Posterior cingulate gyrus (tissue), 11 donors: ENCODE measurements around the gene ADSS1.

ENCODE experiments used
- DNase-seq, 10 donors: peaks; one replicate each; pipeline versions ENCODE4 v3.0.0 to v3.0.0-alpha.2; 2020 to 2021; ENCODE audit warnings: mixed read lengths in 3 of 10
- intact Hi-C: fragments of 100-400 bp; cut with DNase I; formaldehyde crosslinking; loops from one replicate; pipeline ENCODE4 v1.15.1; 2023

ADSS1 gene

DNA sequence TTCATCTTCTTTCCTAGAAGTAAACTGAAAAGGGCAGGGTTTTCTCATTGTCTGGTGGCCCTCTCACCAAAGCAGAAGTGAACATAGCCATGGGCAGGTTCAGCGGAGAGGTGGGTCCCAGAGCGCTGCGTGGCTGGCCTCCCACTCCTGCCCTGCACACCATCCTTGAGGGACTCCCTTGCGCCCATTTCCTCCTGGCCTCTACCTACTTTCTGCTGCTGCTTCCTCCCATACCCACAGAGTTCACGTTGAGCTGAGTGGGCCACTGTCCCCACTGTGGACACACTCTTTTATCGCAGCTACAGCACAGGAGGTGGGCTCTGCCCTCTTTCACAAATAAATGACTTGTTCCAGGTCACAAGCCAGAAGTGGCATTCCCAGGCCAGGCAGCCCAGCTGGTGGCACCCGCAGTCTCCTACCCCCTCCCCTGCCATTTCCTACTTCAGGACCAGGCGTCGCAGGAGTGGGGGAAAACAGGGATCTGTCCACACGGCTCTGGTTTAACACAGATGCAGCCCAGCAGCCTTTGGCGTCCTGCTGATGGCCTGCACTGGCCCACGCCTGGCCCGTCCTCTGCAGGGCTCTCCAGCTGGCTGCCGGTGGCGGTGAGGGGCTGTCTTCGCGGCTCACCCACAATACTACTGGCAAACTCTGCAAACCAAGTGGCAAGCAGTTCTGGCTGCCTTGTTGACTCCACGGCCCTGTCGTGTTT is 33.8 kb downstream of the ADSS1 start:
- intact Hi-C loops, result no loop called here
- peak in 1 of 10 donors; percentile 48 for DNase-seq

DNA sequence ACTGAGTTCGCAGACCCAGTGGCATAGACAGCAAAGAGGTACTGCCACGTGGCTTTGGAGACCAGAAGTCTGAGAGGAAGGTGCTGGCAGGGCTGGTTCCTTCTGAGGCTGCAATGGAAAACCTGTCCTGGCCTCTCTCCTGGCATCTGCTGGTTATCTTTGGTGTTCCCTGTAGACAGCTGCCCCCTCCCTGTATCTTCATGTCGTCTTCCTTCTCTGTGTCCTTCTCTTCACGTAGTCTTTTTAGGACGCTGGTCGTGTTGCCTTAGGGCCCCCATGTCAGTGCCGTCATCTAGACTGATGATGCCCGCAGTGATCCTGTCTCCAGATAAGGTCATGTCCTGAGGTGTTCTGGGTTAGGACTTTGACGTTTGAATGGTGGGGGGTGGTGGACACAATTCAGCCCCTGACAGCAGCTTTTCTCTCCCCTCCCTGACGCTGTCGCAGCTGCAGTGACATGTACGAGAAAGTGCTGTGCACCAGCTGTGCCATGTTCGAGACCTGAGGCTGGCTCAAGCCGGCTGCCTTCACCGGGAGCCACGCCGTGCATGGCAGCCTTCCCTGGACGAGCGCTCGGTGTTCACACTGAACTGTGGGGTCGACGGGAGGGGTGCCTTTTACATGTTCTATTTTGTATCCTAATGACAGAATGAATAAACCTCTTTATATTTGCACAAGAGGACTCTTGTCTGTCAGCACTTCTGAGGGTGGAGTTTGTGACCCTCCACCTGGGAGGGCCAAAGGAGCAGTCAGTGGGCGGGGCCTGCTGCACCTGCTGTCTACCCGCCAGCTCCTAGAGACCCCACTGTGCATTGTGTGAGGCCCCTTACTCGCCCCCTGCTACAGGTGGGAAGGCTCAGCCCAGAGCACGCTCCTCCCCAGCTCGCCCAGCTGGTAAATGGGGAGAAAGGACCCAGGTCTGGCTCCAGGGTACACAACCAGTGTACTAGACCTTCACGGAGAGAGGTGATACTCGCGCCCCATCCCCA is 35.2 kb downstream of the ADSS1 start:
- peak in 1 of 10 donors; percentile 31 for DNase-seq
- intact Hi-C loops, result no loop called here

DNA sequence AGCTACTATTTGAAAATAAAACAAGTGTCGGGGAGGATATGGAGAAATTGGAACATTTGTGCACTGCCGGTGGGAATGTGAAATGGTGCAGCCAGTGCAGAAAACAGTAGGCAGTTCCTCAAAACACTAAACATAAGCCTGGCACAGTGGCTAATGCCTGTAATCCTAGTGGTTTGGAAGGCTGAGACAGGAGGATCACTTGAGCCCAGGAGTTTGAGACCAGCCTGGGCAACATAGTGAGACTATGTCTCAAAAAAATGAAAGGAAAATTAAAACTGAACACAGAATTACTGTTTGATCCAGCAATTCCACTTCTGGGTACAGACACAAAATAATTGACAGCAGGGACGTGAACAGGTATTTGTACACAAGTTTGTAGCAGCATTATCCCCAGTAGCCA is 41.5 kb downstream of the ADSS1 start:
- intact Hi-C loops, result no loop called here
- no peak for DNase-seq

DNA sequence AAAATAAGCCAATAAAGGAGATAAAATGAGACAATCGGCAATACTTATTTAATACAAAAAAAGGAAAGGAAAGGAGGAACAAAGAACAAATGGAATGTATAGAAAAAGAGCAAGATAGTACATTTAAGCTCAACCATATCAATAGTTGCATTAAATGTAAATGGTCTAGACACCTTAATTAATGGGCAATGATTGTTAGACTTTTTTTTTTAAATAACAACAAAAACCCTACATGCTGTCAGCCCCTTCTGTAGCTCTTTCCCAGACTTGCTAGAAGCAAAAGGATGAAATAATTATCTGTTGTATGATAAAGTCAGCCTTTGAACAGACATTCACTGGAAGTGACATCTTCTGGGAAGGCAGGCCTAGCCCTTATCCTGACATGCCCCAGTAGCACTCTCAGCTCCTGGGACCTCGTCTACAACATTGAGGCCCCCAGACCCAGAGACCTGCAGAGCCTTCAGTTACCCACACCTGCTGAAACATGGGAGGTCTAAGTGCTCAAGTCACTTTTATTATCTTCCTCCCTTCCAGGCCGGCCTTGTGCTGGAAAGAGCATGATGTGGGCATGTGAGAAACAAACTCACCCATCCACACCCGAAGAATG is 42.3 kb downstream of the ADSS1 start:
- intact Hi-C loops, result no loop called here
- DNase-seq, result no peak

DNA sequence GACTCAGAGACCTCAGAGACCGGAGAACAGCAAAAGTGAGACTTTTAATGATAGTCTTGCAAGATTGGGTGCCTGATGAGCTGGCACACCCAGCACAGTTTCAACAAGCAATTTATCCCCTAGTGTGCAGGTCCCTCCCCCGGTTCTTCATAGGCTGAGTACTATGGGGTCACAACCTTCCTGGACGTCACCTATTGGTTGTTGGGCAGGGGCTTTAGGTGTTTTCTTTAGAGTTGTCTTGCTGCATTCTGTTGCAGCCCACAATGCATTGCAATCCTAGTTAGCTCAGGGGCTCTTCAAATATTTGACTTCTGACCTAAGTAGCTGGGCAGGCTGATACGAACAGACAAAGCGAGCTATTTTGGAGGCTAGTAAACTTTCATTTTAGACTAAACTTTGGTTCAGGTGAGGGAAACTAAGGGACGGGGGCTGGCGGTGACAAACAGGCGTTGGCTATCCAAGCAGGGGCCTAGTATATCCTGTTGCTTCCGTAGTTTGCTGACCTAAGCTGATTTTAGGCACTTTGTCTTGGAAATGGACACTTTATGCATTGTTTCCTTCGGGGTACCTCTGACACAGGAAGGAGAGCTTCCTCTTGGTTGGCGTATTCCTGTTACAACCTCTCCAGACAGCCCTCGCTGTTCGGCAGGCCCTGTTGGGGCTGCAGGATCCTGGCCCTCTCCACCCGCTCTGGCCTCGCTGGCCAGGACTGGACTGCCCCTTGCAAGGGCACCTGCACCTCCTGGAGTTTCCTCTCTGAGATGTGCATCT is 43.0 kb downstream of the ADSS1 start:
- DNase-seq, result peak in 1 of 10 donors; percentile 2
- intact Hi-C loops, result no loop called here

DNA sequence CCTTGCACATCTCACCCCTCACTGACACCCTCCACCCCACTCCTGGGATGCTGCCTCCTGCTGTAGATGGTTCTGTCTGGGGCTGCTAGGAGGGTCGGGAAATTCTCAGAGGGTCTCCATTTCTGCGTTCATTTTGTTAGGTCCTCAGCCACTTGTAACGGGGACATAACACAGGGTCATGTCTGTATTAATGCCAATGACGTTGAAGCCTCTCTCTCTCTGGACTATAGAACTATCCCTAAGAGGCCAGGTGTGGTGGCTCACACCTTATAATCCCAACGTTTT is 43.5 kb downstream of the ADSS1 start:
- intact Hi-C loops, result no loop called here
- peak in 1 of 10 donors; percentile 27 for DNase-seq

DNA sequence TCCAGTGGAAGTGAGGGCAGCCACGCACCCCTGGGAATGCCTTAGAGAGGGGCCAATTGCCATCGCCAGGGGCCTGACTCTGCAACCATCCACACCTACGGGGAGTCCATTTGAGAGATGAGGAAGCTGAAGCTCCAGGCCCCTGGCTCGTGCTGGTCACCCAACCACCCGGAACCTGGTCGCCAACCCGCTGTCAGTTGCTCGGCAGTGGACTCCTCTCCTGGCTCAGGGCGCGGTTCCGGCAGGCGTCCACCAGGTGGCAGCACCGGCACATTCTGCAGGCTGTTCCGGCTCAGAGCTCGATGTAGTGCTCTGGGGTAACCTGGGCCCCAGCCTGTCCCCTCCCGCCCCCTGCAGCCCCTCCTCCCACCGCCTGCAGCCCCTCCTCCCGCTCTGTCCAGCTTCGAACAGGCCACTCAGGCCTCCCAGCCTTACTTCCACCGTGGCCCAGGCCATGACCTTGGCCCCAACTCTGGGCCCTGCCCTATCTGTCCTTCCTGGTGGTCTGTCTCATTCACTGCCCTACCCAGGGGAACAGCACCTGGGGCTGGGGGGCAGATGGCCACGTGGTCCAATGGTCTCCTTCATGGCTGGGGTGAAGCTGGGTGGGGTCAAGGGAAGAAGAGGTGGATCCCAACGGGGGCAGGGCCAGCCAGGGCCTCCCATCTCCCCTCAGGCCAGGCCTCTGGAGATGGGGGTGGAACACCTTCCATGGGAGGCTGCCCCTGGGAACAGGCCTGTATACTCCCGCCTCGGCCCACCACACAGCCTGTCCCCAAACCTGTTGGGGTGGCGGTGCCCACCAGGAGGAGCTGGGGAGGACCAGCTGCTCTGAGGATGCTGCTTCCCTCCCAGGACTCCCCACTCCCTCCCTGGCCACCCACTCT is 44.7 kb downstream of the ADSS1 start:
- intact Hi-C loops, result loop anchor here (1.0 kb wide), 1 partner anchor 58 kb away; no protein-coding TSS in a partner anchor
- peak; percentile 84 to 99 (median 96) for DNase-seq

DNA sequence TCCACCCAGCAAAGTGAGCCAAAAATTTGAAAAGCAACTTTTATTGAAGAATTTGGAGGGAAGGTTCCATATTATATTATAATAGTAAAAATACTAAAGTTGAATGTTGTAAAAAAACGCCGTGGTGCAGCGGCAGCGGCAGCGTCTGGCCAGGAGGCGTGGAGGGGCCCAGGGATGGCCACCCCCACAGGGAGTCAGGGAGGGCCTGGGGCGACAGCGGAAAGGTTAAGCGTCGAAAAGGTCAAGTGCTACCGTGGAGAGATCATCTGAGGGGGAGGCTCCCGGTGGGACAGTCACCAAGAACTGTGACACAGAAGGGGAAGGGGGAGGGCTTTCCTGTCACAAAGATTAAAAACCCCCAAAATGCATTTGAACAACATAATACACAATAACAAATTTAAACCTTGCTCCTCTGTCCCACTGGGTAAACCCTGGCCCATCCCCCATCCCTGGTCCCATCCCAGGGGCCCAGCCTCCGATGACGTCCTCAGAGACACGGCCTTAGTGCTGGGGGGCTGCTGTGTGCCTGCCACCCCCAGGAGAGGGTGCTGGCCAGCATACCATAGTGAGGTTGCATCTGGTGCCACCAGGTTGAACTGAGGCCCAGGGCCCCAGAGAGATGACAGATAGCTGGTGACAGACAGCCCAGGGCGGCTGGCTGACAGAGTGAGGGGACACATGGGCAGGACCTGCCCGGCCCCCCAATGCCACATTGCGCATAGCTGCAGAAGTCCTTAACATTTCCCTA is 45.5 kb downstream of the ADSS1 start:
- intact Hi-C loops, result no loop called here
- peak in 1 of 10 donors; percentile 68 for DNase-seq

DNA sequence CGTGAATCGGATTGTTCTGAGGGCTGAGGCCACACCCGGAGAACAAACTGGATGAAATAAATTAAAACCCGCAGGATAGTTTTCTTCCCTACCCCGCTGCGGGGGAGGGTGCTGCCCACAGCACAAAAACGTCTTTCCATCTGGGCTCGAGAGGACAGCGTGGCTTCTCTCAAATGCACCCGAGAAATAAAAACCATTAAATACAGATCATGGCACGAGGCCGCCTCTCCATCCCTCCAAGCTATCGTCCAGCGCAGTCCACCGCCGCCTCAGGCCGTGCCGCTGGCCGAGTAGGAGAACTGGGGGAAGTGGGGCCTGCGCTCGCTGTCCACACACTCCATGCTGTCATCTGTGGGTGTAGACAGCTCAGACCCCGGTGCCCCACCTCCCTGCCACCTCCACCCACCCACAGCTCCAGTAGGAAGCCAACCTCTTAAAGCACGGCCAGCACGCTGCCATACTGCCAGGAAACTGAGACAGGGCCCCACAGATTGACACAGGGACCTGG is 46.1 kb downstream of the ADSS1 start:
- intact Hi-C loops, result no loop called here
- DNase-seq, result peak in 2 of 10 donors; percentile 78 to 83

DNA sequence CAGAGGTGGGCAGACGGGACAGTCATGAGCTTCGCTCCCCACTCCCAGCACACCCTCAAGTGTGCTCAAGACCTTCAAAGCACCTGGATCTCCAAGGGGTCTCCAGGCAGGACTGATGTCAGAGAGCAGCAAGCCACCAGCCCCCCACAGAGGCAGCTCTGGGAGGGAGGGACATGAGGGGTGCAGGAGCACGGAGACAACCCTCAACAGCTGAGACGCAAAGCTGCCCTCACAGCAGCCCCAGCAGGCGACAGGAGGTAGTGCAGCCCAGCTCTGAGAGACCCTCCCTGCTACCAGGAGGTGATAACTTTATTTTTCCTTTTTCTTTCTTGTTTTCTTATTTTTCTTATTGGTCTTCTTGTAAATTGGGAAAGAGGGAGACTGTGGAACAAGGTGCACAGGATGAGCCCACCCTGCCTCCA is 46.8 kb downstream of the ADSS1 start:
- peak in 2 of 10 donors; percentile 26 to 70 for DNase-seq
- intact Hi-C loops, result no loop called here

DNA sequence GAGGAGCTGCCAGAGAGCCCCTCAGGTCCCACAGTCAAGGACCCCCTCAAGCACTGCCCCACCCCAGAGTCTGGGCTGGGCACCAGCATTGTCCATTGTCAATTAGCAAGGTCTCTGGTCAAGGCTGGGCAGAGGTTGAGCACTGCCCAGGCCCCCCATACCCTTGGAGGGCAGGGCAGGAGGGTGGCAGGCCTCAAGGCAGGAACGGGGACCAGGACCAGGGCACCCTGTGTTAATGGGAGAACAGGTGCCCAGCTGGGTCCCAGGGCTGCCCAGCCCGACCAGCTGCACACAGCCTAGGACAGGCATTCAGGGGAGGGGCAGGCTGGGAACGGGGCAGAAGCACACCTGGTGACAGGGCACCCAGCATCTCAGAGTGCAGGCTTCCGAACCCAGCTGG is 47.3 kb downstream of the ADSS1 start:
- DNase-seq, result peak in 2 of 10 donors; percentile 51 to 65
- intact Hi-C loops, result no loop called here

DNA sequence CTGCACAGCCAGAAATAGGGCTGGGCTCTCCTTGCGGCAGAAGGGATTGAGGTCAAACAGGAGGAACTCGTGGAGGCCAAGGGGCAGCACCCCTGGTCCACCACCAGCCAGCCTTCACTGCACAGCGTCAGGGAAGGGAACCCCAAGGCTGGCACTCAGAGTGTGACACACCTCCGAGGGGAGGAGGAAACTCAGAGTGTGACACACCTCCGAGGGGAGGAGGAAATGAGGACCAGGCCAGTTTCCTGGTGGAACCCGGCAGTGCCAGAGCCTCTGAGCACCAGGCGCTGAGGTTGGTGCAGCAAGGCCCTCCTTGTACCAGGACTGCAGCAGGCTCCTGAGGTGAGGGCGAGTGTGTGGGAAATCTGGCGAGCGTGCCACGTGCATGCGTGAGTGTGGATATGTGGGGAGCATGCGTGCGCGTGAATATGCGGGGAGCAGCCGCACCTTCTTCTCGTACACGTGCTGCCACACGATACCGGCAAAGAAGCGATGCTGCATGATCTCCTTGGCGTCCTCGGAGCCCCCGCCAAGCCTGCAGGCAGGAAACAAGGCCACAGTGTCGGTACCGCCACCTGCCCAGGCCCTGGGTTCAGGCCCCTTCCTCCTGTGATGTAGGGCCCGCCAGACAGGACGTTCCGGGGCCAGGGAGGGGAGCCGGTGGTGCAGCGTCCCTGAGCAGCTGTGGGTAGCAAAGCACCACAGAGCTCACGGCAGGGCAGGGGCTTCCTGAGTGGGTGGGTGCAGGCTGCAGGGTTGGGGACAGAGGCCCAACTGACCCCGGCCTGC is 48.1 kb downstream of the ADSS1 start:
- intact Hi-C loops, result no loop called here
- no peak for DNase-seq

DNA sequence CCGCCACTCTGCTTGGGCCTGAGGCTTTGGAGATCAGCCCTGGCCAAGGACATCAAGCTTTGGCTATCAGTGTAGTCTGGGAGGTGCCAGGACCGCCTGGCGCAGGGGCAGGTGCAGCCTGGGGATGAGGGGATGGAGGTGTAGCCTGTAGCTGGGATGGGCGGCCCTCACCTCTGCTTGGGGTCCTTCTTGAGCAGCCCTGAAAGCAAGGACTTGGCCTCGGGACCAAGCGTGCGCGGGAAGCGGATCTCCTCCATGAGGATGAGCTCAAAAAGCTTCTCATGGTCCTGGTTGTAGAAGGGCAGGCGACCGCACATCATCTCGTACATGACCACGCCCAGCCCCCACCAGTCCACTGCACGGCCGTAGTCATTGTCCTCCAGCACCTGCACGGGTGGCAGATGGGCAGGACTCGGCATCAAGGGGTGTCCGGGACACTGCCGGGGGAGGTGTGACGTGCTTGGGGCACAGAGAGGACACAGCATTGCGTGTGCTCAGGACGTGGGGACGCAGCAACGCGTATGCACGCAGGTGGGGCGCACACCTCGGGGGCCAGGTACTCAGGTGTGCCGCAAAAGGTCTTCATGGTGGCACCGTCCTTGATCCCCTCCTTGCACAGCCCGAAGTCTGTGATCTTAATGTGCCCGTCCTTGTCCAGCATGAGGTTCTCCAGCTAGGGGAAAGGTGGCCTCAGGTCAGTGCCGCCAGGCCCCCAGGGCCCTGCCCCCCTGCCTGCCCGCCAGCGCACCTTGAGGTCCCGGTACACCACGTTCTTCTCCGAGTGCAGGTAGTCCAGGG is 48.9 kb downstream of the ADSS1 start:
- intact Hi-C loops, result no loop called here
- DNase-seq, result no peak

DNA sequence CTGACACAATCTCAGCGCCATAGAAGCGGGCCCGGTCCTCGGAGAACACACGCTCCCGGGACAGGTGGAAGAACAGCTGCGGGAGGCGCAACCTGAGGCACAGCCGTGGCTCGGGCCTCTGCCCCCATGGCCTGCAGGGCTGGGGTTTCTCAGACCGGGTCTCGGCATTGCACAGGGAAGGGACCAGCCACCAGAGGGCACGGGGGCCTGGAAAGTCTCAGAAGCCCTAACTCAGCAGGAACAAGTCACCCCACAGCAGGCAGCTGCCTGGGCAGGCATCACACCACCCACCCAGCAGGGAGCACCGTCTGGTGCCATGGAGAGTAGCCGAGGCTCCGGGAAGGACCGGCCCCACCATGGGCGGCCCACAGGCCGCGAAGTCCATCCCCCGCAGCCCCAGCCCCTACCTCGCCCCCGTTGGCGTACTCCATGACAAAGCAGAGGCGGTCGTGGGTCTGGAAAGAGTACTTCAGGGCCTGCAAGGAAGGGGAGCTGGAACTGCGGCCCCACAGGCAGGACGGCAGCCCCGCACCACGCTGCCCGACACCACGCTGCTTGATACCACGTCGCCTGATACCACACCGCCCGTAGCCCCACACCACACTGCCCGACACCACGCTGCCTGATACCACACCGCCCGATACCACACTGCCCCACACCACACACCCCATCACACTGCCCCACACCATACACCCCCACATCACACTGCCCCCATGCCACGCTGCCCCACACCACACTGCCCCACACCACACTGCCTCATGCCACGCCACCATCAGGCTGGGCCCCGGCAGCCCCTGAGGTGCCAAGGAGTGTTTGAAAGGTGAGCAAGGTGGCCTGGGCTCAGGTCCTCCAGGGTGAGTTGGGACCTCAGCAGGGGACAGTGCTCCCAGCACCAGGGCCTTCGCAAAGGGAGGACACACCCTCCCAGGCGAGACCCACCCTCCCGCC is 49.8 kb downstream of the ADSS1 start:
- intact Hi-C loops, result no loop called here
- DNase-seq, result no peak

DNA sequence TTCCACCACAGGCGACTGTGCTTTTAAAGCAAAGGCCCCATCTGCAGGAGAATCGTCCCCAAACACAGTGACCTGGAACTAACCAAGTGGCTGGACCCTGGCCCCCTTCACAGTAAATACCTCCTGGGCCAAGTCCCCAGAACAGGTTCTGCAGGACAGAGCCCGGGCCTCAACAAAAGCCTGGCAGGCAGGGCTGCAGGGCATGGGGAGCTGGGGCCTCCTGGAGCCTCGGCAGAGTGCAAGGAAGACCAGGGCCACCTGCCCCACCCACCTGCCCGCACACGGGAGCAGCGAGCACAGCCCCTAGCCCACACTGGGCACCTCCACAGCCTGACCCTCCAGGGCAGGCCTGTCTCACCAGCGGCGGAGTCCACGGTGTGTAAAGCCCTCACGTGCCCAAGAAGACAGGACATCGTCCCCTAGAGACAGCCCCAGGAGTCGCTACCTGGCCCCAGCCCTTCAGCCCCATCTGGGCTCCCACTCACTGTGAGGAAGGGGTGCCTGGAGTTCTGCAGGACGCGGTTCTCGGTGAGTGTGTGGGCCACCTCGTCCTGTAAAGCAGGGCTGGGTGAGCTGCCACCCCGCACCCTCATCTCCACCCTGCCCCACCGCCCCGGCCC is 50.5 kb downstream of the ADSS1 start:
- intact Hi-C loops, result no loop called here
- peak in 1 of 10 donors; percentile 71 for DNase-seq
